Bronchial epithelial cell (primary cell): ENCODE data around the gene SYT11. TPM values are rescaled to one million over a fixed set of nuclear protein-coding genes. Genes with fewer than 3 reads are reported as not detected.

Experiments
- DNase-seq: peaks from one replicate; pipeline ENCODE4 v3.0.0-alpha.2; 2010; ENCODE audit warnings: low read depth
- FAIRE-seq: peaks from 2 replicates; lab custom pipeline; 2011; peaks lifted over from hg19 to GRCh38; lab: Jason Lieb, UNC
- H3K27me3 ChIP-seq: 2 replicates; pipeline ENCODE4 v1.5.1; 2011; ENCODE audit warnings: low read length; ENCODE audit not compliant: control insufficient read depth, insufficient read depth
- H3K36me3 ChIP-seq: 2 replicates; pipeline ENCODE4 v1.5.1; 2011; ENCODE audit warnings: low read length; ENCODE audit not compliant: control insufficient read depth, insufficient read depth
- H3K4me3 ChIP-seq: 2 replicates; pipeline ENCODE4 v1.5.1; 2011; ENCODE audit warnings: mild to moderate bottlenecking, low read depth, low read length, control low read depth
- total RNA-seq: library from RNA; depleted of rRNA; stranded (reverse); fragments of >200 nt; gene quantifications from 2 replicates; pipeline ENCODE4 v1.2.1, GENCODE V29; 2014
- TF ChIP-seq, protein P1 (sequence below): IDR thresholded peaks from 2 replicates; pipeline ENCODE4 v1.5.1; 2011; ENCODE audit warnings: mild to moderate bottlenecking, moderate library complexity, low read length, control low read depth, inconsistent platforms; ENCODE audit not compliant: insufficient read depth, severe bottlenecking

SYT11 gene
- total RNA-seq, 1 donor from 2014 or later = 0.26 TPM

DNA sequence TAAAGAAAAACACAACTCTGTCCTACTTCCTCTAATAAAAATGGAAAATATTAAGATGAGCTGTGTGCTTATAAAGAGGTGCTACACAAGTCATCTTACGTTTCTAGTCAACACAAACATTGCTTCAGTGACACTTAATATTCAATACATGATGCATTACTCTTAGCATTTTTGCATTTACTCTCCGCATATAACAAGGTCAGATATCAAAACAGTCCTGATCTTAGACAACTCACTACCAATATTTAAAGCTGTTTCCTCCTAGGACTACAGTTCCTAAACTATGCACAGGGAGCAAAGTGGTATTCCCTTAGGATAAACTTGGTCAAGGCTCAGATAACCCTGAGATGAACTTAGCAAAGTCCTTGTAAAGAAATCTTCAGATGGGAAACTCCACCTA, 39.5 kb downstream of the SYT11 start:
- no peak for FAIRE-seq
- H3K4me3 ChIP-seq = no peak overlapping the region

DNA sequence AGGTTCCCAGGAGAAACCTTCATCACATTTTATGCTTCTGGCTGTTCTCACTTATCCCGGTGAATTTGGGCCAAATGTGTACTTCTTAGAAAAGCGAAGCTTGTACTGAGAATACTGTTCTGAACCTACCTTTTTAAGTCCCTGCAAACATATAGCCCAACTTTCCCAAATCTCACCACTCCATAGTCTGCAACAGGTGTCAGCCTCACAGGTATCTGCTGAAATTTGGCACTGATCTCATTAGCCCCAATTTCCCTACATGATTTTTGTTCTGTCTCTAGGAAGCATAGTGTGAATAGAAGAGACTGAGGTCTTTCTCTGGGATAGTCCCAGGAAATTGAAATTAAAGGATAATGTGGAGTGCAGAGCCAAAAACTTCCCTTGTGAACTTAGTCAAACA, 40.3 kb downstream of the SYT11 start:
- TF ChIP-seq, protein P1, sequence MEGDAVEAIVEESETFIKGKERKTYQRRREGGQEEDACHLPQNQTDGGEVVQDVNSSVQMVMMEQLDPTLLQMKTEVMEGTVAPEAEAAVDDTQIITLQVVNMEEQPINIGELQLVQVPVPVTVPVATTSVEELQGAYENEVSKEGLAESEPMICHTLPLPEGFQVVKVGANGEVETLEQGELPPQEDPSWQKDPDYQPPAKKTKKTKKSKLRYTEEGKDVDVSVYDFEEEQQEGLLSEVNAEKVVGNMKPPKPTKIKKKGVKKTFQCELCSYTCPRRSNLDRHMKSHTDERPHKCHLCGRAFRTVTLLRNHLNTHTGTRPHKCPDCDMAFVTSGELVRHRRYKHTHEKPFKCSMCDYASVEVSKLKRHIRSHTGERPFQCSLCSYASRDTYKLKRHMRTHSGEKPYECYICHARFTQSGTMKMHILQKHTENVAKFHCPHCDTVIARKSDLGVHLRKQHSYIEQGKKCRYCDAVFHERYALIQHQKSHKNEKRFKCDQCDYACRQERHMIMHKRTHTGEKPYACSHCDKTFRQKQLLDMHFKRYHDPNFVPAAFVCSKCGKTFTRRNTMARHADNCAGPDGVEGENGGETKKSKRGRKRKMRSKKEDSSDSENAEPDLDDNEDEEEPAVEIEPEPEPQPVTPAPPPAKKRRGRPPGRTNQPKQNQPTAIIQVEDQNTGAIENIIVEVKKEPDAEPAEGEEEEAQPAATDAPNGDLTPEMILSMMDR = no peak
- DNase-seq (no peak), FAIRE-seq (no peak)
- Histone ChIP-seq H3K4me3 (no peak overlapping the region), H3K27me3 (no peaks in the 10 kb centered on the region), H3K36me3 (peaks cover 21% of the 10 kb centered on the region)

More for the DNA sequence above, 39.5 kb downstream of the SYT11 start:
- DNase-seq = no peak
- no peaks in the 10 kb centered on the region for H3K27me3 ChIP-seq
- TF ChIP-seq, protein P1 = no peak
- H3K36me3 ChIP-seq = peaks cover 15% of the 10 kb centered on the region

DNA sequence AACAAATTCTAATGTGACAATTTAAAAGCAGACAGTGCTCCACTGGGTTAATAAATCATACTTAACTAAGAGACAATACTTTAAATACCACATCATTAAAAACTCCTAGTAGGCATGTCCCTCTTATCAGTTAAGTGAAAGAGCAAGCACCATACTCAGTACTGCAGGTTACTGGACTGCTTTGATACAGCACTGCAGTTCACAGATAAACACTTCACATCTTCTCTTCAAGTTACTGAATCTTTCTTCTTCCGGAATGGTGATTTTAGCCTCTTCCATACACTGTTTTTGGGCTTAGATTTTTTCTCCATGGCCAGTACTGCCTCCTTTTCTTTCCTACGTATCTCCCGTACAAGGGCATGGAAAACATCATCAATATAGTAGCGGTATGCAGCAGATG, 40.8 kb downstream of the SYT11 start:
- FAIRE-seq (no peak), DNase-seq (no peak)
- TF ChIP-seq, protein P1 = no peak
- H3K36me3 ChIP-seq = peaks cover 24% of the 10 kb centered on the region
- no peak overlapping the region for H3K4me3 ChIP-seq
- H3K27me3 ChIP-seq = no peaks in the 10 kb centered on the region

DNA sequence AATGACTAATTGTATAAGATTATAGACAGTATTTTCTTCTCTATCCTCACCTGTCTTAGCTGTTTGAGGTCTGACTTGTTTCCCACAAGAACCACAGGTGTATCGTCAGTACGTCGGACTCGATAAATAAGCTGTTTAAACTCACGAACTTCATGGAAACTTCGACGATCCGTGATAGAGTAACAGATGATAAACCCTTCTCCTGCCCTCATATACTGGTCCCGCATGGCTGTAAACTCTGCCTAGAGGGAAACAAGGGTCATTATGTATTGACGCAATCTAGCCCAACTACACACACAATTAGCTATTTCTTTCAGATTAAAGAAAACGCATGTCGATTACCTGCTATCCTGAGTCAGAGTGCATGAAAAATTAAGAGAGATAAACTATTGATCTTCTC, 44.9 kb downstream of the SYT11 start:
- Histone ChIP-seq H3K36me3 (peaks cover 33% of the 10 kb centered on the region), H3K27me3 (no peaks in the 10 kb centered on the region), H3K4me3 (no peak overlapping the region)
- TF ChIP-seq, protein P1 = no peak
- FAIRE-seq (no peak), DNase-seq (no peak)

DNA sequence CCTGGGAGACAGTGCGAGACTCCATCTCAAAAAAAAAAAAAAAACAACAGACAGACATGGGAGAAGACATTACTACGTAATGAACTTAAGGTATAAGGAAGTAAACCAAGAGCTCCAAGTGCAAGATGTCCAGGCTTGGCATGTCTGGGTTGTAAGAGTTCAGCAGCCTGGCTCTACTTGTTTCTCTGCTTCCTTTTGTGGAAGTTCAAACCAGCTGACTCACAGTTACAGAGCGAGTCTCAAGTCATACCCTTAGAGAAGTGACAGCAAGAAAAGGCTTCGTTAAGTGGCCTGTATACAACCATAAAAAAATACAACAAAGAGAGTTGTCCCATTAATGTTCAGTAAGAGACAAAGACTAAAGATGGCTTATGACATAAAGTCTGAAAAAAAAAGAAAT, 50.5 kb downstream of the SYT11 start:
- peaks cover 16% of the 10 kb centered on the region for H3K36me3 ChIP-seq
- peak overlapping the region; percentile 69 for H3K4me3 ChIP-seq

More for the DNA sequence above, 50.5 kb downstream of the SYT11 start:
- TF ChIP-seq, protein P1 = no peak
- no peak for FAIRE-seq
- H3K27me3 ChIP-seq = no peaks in the 10 kb centered on the region
- peak; percentile 88 for DNase-seq
